OCI-LY1 (cell line): ENCODE data around the gene GPRASP1.

Experiments
- H2AFZ ChIP-seq: fragments of 200-600 bp; sonication (generic), shearing (Covaris generic); 2 replicates; pipeline ENCODE4 v1.6.0; 2014; ENCODE audit warnings: antibody characterized with exemption, mild to moderate bottlenecking, low read length
- H3F3A ChIP-seq: fragments of 200-600 bp; sonication (generic), shearing (Covaris generic); 2 replicates; pipeline ENCODE4 v1.6.0; 2014; ENCODE audit warnings: mild to moderate bottlenecking, antibody characterized with exemption, low read length, moderate library complexity; ENCODE audit not compliant: insufficient read depth
- H3K27ac ChIP-seq: fragments of 200-600 bp; sonication (generic); 2 replicates; pipeline ENCODE4 v1.5.1; 2014; ENCODE audit warnings: low read length, mixed run types, mild to moderate bottlenecking, low read depth; ENCODE audit not compliant: poor library complexity, severe bottlenecking
- H3K27me3 ChIP-seq: fragments of 200-600 bp; sonication (generic); 2 replicates; pipeline ENCODE4 v1.6.0; 2014; ENCODE audit warnings: antibody characterized with exemption, mild to moderate bottlenecking, low read length, moderate library complexity; ENCODE audit not compliant: insufficient read depth
- H3K36me3 ChIP-seq: fragments of 200-600 bp; sonication (generic); 2 replicates; pipeline ENCODE4 v1.6.1; 2014; ENCODE audit warnings: mild to moderate bottlenecking, antibody characterized with exemption, low read length, moderate library complexity, mixed read lengths; ENCODE audit not compliant: insufficient read depth
- H3K4me1 ChIP-seq: fragments of 200-600 bp; sonication (generic); 2 replicates; pipeline ENCODE4 v1.5.1; 2014; ENCODE audit warnings: mild to moderate bottlenecking, low read length, moderate library complexity; ENCODE audit not compliant: insufficient read depth, severe bottlenecking
- H3K4me2 ChIP-seq: fragments of 200-600 bp; sonication (generic), shearing (Covaris generic); 2 replicates; pipeline ENCODE4 v1.6.1; 2014; ENCODE audit warnings: low read length
- H3K4me3 ChIP-seq: fragments of 200-600 bp; sonication (generic); 2 replicates; pipeline ENCODE4 v1.5.1; 2014; ENCODE audit warnings: low read length, low read depth, mild to moderate bottlenecking, mixed read lengths; ENCODE audit not compliant: poor library complexity, severe bottlenecking
- H3K79me2 ChIP-seq: fragments of 200-600 bp; shearing (Covaris generic); 2 replicates; pipeline ENCODE4 v1.6.1; 2016; ENCODE audit warnings: mixed run types, low read length, mixed read lengths; ENCODE audit not compliant: insufficient read depth
- H3K9ac ChIP-seq: fragments of 200-600 bp; sonication (generic), shearing (Covaris generic); 2 replicates; pipeline ENCODE4 v1.6.1; 2014; ENCODE audit warnings: mild to moderate bottlenecking, low read length, mixed read lengths
- H3K9me2 ChIP-seq: fragments of 200-600 bp; sonication (generic), shearing (Covaris generic); 2 replicates; pipeline ENCODE4 v1.6.1; 2014; ENCODE audit warnings: low read depth, mild to moderate bottlenecking, low read length, mixed read lengths
- H3K9me3 ChIP-seq: fragments of 200-600 bp; shearing (Covaris generic); 2 replicates; pipeline ENCODE4 v1.6.1; 2014; ENCODE audit warnings: low read length, mixed read lengths
- H4K20me1 ChIP-seq: fragments of 200-600 bp; sonication (generic), shearing (Covaris generic); 2 replicates; pipeline ENCODE4 v1.6.0; 2016; ENCODE audit warnings: mild to moderate bottlenecking, low read length; ENCODE audit not compliant: insufficient read depth
- CTCF ChIP-seq: fragments of 200-600 bp; sonication (generic), shearing (Covaris generic); IDR thresholded peaks from 2 replicates; pipeline ENCODE4 v1.5.1; 2017; ENCODE audit warnings: mild to moderate bottlenecking, antibody characterized with exemption, low read length, moderate library complexity, mixed read lengths
- EZH2 ChIP-seq: fragments of 200-600 bp; sonication (generic), shearing (Covaris generic); IDR thresholded peaks from 2 replicates; pipeline ENCODE4 v1.8.0; 2017; ENCODE audit warnings: borderline replicate concordance, mixed run types, mild to moderate bottlenecking, antibody characterized with exemption, low read length, moderate library complexity, mixed read lengths

GPRASP1 gene

DNA sequence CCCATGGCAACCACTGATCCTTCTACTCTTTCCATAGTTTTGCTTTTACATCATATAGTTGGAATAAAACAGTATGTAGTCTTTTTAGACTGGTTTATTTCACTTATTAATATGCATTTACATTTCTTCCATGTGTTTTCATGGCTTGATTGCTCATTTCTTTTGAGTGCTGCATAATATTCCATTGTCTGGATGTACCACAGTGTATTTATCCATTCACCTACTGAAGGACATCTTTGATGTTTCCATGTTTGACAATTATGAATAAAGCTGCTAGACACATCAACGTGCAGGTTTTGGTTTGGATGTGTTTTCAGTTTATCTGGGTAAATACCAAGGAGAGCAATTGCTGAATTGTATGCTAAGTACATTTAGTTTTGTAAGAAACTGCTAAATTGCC, 13.7 kb upstream of the GPRASP1 start:
- H3F3A ChIP-seq, result no peaks in the 10 kb centered on the region
- H3K4me3 ChIP-seq, result no peak overlapping the region
- no peaks in the 10 kb centered on the region for H4K20me1 ChIP-seq
- no peaks in the 10 kb centered on the region for H3K36me3 ChIP-seq
- no peak overlapping the region for H3K27ac ChIP-seq
- no peaks in the 10 kb centered on the region for H3K79me2 ChIP-seq
- no peak overlapping the region for H3K4me2 ChIP-seq
- H3K9ac ChIP-seq, result no peak overlapping the region
- H3K4me1 ChIP-seq, result no peaks in the 10 kb centered on the region
- H3K9me3 ChIP-seq, result no peaks in the 10 kb centered on the region
- no peak for TF ChIP-seq CTCF
- TF ChIP-seq EZH2, result no peak
- H3K27me3 ChIP-seq, result no peaks in the 10 kb centered on the region
- H3K9me2 ChIP-seq, result no peaks in the 10 kb centered on the region
- no peak overlapping the region for H2AFZ ChIP-seq

DNA sequence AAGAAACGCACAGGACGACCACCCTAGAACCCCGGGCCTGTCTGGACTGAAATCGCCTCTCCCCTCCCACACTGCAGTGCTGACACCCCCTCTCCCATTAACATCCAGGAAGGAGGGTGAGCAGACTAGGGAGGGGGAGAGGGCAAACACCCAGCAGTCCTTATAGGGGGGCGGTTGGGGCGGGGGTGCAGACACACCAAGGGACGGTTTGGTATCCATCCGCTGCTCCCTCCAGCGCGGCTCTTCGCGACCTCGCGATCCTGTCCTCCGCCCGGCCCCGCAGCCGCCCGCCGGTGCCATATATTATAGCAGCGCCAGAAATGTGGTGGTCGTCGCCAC, 411 bp upstream of the GPRASP1 start:
- Histone ChIP-seq H3K4me1 (no peaks in the 10 kb centered on the region), H3F3A (no peaks in the 10 kb centered on the region), H3K9ac (no peak overlapping the region), H3K9me3 (no peaks in the 10 kb centered on the region), H3K79me2 (no peaks in the 10 kb centered on the region), H3K27me3 (no peaks in the 10 kb centered on the region), H3K36me3 (no peaks in the 10 kb centered on the region), H3K4me2 (no peak overlapping the region), H4K20me1 (no peaks in the 10 kb centered on the region), H3K9me2 (no peaks in the 10 kb centered on the region), H2AFZ (no peak overlapping the region), H3K27ac (no peak overlapping the region), H3K4me3 (no peak overlapping the region)
- TF ChIP-seq CTCF, result no peak
- no peak for TF ChIP-seq EZH2

- no peaks in the 10 kb centered on the region for H3K9me2 ChIP-seq
- no peak overlapping the region for H3K4me2 ChIP-seq
- H3K27me3 ChIP-seq, result no peaks in the 10 kb centered on the region
- H3K9ac ChIP-seq, result no peak overlapping the region
- no peaks in the 10 kb centered on the region for H3K36me3 ChIP-seq
- H3K79me2 ChIP-seq, result no peaks in the 10 kb centered on the region
- no peak overlapping the region for H3K27ac ChIP-seq
- TF ChIP-seq EZH2 (no peak), CTCF (no peak)
- H4K20me1 ChIP-seq, result no peaks in the 10 kb centered on the region
- H3F3A ChIP-seq, result no peaks in the 10 kb centered on the region
- no peak overlapping the region for H3K4me3 ChIP-seq
- H3K9me3 ChIP-seq, result no peaks in the 10 kb centered on the region
- H3K4me1 ChIP-seq, result no peaks in the 10 kb centered on the region
- no peak overlapping the region for H2AFZ ChIP-seq
Observed at GRCh38 chrX:102652031-102652688, 877 bp downstream of the GPRASP1 start.
